ENCODE data around the gene OSBPL5.

GRCh38 chr11:3091081-3091845, 73.8 kb downstream of the OSBPL5 start:
- TF ChIP-seq, protein P1, sequence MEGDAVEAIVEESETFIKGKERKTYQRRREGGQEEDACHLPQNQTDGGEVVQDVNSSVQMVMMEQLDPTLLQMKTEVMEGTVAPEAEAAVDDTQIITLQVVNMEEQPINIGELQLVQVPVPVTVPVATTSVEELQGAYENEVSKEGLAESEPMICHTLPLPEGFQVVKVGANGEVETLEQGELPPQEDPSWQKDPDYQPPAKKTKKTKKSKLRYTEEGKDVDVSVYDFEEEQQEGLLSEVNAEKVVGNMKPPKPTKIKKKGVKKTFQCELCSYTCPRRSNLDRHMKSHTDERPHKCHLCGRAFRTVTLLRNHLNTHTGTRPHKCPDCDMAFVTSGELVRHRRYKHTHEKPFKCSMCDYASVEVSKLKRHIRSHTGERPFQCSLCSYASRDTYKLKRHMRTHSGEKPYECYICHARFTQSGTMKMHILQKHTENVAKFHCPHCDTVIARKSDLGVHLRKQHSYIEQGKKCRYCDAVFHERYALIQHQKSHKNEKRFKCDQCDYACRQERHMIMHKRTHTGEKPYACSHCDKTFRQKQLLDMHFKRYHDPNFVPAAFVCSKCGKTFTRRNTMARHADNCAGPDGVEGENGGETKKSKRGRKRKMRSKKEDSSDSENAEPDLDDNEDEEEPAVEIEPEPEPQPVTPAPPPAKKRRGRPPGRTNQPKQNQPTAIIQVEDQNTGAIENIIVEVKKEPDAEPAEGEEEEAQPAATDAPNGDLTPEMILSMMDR (IDR thresholded peaks at IDR 0.05): no peak
- no peak for TF ChIP-seq POLR2A (IDR thresholded peaks at IDR 0.05)

All from heart left ventricle (tissue), 13 donors.